Right ventricle myocardium inferior (tissue), 1 donor: Measurements from ENCODE around the gene YAF2. TPM values are rescaled to one million over a fixed set of nuclear protein-coding genes. Genes with fewer than 3 reads are reported as not detected.
A peak's percentile ranks its signal among the peaks of the same experiment; 100 is the strongest.

Source experiments
- ATAC-seq: fragments of 200-7000 bp; cut with Tn5 transposase; one replicate; pipeline ENCODE4 v1.9.1; 2020; ENCODE audit warnings: mild to moderate bottlenecking, moderate library complexity
- DNase-seq: peaks from one replicate; pipeline ENCODE4 v3.0.0; 2021; ENCODE audit errors: missing footprints
- intact Hi-C: fragments of 100-400 bp; cut with DNase I; formaldehyde crosslinking; loops from one replicate; pipeline ENCODE4 v1.11.0; 2022
- total RNA-seq: library from RNA; stranded (reverse); fragmentation: NEBNext Ultra II Directional; extraction: Animal tissue kit (Norgen Biotek cat#: 25700); gene quantifications from one replicate; pipeline ENCODE4 v1.2.1, GENCODE V29; 2021
- donor health status: DM: no; HTN: yes; CAD: no; lungs with severe emphysema.

The YAF2 gene
- total RNA-seq, 1 donor from 2014 or later: 86.1 TPM

DNA sequence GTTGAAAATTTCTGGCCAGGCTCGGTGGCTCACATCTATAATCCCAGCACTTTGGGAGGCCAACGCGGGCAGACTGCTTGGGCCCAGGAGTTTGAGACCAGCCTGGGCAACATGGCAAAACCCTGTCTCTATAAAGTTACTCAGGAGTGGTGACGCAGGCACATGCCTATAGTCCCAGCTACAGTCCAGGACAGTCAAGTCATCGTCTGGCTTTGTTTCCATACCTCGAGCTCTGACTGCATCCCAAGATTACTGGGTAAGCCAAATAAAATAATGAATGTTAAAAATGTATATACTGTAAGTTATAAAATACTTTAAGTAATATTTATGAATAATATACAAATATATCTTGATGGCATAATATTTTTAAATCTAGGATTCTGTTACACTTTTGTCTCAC is 70.3 kb downstream of the YAF2 start:
- intact Hi-C loops: no loop called here
- DNase-seq (no peak), ATAC-seq (no peak)

DNA sequence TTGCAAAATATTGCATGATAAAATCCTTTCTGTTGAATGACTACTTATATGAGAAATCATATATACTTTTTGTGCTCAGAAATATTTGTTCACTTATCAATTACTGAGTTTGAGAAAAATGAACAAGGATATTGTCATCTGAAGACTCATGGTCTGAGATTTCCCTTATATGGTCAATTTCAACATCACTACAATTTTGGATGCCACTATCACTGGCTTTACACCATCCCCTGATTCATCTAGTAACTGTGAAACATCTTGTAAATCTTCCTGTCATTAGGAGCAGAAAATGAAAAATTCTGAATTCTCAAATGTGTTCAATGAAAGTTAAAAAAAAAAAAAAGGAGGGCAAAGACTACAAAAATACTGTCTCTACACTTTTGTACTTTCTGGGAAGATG is 71.5 kb downstream of the YAF2 start:
- DNase-seq (no peak), ATAC-seq (no peak)
- intact Hi-C loops: no loop called here

DNA sequence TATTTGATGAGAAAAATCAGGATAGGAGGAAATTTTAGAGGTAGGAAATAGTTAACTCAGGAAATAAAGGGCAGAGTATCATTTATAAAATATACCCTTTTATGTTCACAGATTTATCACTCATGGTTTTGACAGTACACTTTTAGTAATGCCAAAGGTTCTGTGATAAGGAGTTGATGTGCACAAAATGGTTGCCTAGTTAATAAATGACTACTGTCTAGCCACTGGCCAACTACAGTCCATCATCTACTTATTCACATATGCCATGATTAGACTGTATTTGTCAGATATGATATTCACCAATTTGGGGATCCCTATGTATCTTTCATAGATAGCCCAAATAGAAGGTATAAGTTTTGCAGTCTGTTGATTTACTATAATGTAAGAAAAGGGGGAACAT is 74.1 kb downstream of the YAF2 start:
- ATAC-seq (no peak), DNase-seq (no peak)
- intact Hi-C loops: no loop called here

DNA sequence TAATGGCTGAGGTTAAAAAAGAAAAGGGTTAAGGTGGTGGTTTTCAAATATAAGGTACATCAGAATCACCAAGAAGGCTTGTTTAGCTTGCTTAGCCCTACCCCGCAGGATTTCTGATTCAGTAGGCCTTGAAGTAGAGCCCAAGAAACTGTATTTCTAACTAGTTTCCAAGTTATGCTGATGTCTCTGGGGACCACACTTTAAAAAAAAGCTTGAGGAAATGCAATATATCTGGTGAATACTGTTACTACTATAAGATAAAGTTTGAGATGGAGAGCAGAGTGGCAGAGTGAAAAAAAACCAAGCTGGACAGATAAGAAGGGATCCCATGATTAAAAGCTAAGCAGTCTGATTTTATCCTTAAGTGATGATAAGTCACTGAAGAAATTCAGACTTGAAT is 75.1 kb downstream of the YAF2 start:
- no peak for DNase-seq
- no peak for ATAC-seq
- intact Hi-C loops: no loop called here

DNA sequence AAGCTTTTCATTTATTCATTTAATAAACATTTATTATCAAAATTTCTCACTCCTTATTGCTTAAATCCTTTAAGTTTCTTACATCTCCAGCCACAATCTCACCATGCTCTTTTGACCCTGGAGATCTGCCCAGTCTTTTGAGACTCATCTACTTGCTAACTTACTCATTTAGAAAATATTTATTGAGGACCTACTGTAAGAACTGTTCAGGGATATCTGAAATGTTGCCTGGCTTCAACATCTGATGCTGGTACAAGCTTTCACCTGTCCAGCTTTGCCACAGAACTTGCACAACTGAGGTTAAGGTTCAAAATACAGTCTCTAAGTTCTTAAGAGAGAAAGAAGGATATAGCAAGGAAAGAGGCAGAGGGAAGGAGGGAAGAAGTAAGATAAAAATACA is 75.9 kb downstream of the YAF2 start:
- DNase-seq (no peak), ATAC-seq (no peak)
- intact Hi-C loops: no loop called here

DNA sequence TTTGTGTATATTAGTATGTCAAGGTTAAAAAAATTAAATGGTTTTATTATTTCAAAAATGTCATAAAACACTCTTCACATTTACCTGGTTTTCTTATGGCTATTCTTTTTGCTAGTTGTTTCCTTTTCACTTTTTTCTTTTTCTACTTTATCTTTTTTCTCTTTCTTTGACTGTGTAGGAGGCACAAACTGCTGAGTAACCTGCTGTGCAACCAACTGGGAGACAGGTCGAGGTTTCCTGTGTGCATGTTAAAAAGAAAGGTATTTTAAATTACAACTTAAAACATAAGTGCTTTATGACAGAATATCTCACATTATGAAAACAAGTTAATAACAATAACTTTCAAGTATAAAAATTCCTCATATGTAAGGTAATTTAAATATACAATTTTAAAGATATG is 76.5 kb downstream of the YAF2 start:
- ATAC-seq (no peak), DNase-seq (no peak)
- intact Hi-C loops: no loop called here

DNA sequence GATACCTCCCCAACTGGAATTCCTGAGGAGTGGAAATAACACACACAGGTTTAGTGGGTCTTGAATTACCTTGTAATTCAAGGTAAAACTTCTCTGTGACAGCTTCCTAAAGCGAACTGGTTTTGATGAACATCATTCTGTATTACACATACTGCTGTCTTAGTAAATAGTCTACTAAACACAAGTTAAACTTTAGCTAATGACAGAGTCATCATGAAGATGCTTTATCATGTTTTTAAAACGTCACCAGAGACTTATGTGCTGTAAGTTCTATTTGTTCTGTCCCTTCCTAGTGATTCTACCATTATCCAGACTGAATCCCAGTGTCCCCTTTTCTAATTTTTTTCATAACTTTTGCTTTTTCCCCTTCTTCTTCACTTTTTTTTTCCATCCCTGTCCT is 81.8 kb downstream of the YAF2 start:
- no peak for DNase-seq
- intact Hi-C loops: no loop called here
- ATAC-seq: no peak

DNA sequence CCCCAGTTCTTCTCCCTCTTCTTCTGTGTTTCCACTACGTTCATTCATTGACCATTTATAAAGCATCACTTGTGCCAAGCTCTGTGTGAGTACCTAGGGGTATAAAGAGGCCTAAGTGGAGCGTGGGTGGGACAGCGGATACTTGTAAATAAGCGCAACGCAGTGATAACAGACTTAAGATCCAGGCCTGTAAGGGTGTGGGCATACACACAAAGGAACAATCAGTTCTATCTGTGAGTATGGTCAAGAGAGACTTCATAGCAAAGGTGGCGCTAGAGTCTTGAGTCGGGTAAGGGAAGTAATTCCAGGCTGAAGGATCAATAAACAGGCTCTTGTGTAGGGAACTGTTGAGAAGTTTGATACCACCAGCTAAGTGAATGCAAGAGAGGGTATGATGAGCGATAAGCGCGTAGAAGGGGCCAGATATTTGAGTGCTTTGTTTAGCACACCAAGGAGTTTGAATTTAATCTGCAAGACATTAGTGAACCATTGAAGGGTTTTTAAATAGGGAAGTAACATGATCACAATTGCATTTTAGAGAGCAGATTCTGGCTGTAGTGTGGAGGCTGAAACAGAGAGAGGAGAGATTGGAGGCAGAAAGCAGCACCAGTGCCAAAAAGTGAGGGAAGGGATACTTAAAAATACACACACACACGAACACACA is 92.4 kb downstream of the YAF2 start:
- intact Hi-C loops: loop anchor here (2.0 kb wide), 1 partner anchor 91 kb away; no protein-coding TSS in a partner anchor
- DNase-seq (no peak), ATAC-seq (no peak)

DNA sequence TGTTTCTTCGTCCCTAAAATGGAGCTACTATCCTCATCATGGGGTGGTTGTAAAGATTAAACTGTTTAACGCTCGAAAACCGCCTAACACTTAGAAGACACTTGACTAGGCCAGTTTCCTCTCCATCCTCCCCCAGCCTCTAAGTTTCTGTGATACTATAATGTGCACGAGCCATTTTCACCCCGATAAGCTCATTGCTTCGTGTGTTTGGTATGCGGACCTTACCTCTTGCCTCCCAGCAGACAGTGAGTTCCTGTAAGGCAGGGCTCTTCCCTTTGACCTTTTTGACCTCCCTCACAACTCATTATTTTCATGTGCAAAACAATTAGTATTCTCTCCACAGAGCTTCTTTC is 92.9 kb downstream of the YAF2 start:
- intact Hi-C loops: loop anchor here (2.0 kb wide), 1 partner anchor 92 kb away; no protein-coding TSS in a partner anchor

DNA sequence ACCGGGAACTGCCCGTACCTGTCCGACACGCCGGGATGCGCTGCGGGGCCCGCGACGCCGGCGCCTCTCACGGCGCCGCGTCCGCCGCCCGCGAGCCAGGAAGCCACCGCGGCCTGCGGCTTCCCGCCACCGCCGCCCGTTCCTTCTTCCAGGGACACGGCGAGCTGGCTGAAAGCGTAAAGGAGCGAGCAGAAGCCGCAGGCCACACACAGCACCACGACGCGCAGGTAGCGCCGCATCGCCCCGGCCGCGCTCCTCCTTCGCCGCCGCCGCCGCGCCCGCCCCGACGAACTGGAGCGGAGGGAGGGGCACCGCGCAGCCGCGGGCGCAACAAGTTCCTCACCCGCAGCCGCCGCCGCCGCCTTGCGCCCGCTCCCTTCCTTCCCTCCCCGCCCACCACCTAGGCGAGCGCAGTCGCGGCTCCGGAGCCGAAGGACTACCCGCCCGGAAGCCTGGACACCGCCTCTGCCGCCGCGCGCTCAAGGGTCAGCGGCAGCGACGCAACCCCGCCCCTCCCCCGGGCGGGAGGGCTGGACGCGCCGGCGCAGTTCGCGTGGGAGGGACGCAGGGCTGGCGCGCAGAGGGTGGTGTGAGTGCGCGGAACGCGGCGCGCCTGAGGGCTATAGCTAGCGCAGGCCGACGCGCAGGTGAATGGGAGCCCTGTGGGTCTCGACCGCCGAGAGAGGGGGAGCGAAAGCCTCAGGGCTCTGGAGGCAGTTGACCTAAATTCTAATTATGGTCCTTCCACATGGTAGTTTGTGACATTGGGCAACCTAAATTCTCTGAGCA is 93.4 kb downstream of the YAF2 start, which contains the start of gene GXYLT1:
Gene GXYLT1 (minus strand): TSS at position 467 of the 789 bp plus-strand sequence. CDS start 228 bp downstream, at position 239.
- intact Hi-C loops: loop anchor here (2.0 to 5.0 kb wide), 2 partner anchors 92 to 338 kb away; no protein-coding TSS in a partner anchor
- ATAC-seq (peak; percentile 99), DNase-seq (peak; percentile 96)

More for the DNA sequence above, 92.9 kb downstream of the YAF2 start:
- no peak for DNase-seq
- ATAC-seq: no peak

DNA sequence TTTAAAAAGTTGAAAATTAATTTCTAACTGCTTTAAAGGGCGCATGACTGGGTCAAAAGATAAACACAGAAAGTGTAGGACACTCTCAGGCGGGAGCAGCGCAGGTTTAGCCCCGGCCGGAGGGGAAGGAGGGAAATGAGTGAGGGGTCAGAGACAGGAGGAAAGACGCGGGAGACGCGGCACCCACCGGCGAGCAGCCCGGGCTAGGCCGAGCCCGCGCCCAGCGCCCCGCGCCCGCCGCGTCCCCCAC is 94.0 kb downstream of the YAF2 start:
- peak; percentile 1 for ATAC-seq
- DNase-seq: no peak
- intact Hi-C loops: loop anchor here (2.0 to 5.0 kb wide), 2 partner anchors 93 to 338 kb away; no protein-coding TSS in a partner anchor

DNA sequence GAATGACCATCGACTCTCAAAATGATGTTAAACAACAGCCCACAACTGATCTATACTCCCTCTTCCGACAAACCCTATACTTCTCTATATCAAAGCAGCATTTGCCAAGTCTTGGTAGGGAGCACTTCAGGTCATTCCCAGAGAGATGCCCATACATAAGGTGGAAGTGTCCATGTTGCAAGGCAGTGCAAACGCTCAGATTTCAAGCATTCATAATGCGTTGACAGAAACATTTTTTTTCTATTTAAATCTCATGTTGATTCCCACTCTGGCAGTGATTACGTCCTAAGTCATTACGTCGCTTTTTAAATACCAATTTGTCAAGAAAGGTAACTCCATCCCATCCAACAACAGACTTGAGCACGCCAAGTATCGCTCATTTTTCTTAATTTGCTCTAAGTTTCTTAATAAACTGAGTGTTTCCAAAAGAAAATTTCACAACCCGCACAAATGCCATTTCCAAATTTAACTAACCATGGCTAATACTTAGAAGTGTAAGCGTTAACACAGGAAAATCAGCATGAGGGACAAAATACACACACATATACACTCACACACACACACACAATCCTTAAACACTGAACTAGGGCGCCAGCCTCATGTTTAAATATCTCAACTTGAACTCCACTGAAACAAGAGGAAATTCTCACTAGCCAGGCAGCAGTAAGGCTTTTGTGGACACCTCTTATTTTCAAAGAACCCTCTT is 94.4 kb downstream of the YAF2 start:
- ATAC-seq (no peak), DNase-seq (no peak)
- intact Hi-C loops: loop anchor here (2.0 to 5.0 kb wide), 2 partner anchors 93 to 339 kb away; no protein-coding TSS in a partner anchor

DNA sequence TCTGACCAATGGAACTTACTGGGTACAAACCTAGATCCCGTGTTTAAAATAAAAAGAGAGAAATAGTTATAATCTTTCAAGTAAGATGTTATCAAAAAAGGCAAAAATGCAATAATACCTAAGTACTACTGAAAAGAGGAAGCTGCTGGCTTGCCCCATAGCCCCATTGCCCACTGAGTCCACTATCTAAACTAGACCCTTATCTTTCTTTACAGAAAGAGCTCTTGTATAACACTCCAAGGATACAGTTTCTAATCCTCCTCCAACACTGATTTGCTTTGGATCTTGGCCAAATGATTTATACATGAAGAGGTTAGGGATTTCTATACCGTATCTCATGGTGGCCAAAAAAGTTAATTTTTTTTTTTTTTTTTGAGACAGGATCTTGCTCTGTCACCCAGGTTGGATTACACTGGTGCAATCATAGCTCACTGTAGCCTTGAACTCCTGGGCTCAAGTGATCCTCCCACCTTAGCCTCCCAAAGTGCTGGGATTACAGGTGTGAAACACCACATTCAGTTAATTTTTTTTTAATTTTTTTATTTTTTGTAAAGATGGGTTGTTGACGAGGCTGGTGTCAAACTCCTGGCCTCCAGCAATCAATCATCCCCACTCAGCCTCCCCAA is 96.0 kb downstream of the YAF2 start:
- DNase-seq (no peak), ATAC-seq (no peak)
- intact Hi-C loops: loop anchor here (5.0 kb wide), 1 partner anchor 340 kb away; no protein-coding TSS in a partner anchor

DNA sequence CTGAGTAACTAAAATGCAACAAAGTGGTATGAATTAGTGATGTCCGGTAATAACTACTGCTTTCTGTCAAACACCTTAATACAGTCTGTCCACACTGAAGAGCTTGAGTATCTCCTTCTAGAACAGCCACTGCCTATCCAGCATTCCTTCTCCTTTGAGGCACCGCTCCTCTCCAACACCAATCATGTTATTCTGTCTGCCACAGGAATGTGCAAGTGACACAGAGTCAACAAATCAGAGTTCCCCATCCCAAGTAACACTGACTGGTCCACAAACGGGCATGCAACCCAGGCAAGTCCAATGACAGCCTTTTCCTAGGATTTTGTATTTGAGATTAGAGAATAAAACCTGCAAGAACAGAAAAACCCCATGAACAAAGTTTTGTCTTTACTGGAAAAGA is 97.1 kb downstream of the YAF2 start:
- no peak for DNase-seq
- ATAC-seq: no peak
- intact Hi-C loops: loop anchor here (5.0 kb wide), 1 partner anchor 341 kb away; no protein-coding TSS in a partner anchor

DNA sequence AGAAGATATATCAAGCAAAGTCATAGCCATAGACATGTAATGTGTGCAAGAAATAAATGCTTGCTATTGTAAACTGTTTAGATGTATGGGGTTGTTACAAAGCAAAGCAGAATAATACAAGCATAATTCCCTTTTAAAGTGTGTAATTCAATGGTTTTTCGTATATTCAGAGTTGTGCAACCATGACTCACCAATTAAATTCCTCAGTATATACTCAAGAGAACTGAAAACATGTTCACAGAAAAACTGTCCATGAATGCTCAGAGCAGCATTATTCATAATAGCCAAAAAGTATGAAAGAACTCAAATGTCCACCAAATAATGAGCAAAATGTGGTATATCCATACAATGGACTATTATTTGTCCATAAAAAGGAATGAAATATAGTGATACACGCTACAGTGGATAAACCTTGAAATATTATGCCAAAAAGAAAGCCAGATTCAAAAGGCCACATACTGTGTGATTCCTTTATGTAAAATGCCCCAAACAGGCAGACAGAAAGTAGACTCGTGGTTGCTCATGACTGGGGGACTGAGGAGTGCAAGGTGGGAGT is 102.7 kb downstream of the YAF2 start:
- DNase-seq (no peak), ATAC-seq (no peak)
- intact Hi-C loops: no loop called here

DNA sequence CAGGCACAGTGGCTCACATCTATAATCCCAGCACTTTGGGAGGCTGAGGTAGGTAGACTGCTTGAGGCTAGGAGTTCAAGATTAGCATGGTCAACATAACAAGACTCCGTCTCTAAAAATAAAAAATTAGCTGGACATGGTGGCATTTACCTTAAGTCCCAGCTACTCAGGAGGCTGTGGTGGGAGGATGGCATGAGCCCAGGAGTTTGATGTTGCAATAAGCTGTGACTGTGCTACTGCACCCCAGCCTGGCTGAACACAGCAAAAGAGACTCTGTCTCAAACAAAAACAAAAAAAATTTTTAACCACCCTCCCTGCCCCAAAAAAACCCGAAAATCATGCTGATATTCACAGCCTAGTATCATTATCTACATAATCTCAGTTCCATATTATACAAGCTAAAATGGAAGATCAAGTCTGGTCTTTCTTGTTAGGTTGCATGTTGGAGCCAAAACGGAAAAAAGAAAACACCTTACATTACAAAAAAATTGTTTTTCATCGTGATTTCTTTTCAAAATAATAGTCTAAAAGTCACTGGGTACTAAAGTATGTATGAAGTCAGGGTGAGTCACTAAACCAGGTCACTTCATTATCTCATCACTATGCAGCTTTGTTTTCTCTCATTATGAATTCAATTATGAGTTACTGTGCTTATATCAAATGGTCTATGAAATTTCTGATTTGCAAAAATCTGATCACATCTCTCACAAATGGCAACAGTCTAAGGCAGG is 107.2 kb downstream of the YAF2 start:
- ATAC-seq (peak; percentile 72), DNase-seq (no peak)
- intact Hi-C loops: loop anchor here (1.0 kb wide), 1 partner anchor 241 kb away; no protein-coding TSS in a partner anchor

DNA sequence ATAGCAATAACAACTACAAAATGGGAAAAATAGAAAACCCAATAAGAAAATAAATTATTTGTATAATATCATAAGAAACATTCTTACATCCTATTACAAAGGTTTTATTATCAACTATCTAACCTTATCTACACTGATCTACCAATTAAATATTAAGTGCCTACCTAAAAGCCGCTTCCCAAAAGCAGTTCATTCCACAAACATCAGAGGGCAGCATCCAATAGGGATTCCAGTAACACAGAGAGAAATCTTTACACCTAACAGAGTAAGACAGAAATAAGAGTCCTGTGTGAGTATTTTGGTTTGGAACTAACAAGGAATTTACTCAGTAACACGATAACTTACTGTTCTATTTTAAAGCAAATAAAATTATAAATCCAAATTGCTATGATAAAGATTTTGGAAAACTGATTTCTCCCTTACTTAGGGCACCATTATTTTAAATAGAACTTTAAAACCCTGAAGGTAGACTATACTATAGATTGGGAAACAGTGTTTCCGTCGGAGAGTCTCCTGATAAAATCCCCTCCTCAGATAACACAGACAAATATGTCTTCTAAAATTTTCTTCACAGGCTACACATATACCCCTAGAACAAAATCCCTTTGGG is 108.3 kb downstream of the YAF2 start:
- ATAC-seq: peak; percentile 79
- intact Hi-C loops: loop anchor here (1.0 to 10.0 kb wide), 3 partner anchors 203 to 435 kb away; no protein-coding TSS in a partner anchor
- DNase-seq: no peak

DNA sequence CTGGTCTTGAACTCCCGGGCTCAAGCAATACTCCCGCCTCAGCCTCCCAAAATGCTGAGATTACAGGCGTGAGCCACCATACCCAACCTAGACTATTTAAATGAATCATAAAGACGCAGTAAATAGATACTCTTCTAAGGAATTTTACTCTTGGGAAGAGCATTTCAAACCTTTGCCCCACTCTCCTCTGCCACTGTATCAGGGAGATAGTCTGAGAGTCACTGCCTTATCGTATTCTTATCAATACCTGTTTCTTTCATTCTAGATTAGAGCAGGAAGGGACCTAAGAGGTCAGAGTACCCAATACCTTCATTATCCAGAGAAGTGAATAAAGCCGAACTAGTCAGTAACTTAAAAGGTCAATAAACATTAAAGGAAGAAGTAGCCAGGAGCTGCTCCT is 109.2 kb downstream of the YAF2 start:
- intact Hi-C loops: loop anchor here (2.0 to 10.0 kb wide), 2 partner anchors 204 to 436 kb away; no protein-coding TSS in a partner anchor
- DNase-seq (no peak), ATAC-seq (no peak)
